ENCODE data around the gene MT1M.

DNA sequence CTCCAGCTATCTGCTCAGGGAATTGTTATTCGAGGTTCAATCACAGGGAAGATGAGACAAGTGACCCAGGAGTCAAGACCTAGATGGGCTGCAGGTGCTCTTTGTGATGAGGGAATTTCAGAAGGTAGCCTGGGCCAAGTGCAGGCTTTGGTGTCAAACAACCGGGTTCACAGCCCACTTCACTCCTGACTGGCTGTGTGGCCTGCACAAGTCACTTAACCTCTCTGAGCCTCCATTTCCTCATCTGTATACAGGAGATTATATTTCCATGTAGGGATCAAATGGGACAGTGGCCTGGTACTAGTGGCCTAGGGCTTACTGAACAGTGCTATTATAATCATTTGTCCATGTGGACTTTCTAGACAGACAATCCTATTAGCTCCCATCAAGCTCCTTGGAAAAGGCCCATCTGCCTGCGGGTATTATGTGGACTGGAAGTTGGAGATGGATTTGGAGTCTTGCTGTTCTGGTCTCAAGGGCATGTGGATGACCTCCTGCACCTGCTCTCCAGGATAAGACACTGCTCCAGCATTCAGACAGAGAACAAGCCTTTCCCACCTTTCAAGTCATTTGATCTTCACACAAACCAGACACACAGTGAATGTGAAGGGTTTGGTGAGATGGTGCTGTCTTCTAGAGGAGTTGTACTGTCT lies 46.7 kb downstream of the MT1M start:
- TF ChIP-seq POLR2AphosphoS5 (IDR thresholded peaks at IDR 0.05; ENCODE audit: borderline replicate concordance, low read depth, low read length), result no peak
- TF ChIP-seq EZH2 (IDR thresholded peaks at IDR 0.05), result no peak
